ENCODE results near the gene ZFPM1. TPM values are rescaled to one million over a fixed set of nuclear protein-coding genes. Genes with fewer than 3 reads are reported as not detected.
A peak's percentile ranks its signal among the peaks of the same experiment; 100 is the strongest.

ZFPM1 gene
- total and polyA plus RNA-seq, 2 of the 8 experiments (the other 6 are each of a cell fraction or from before 2014, with no cell fraction given): 0.74 to 4.8 TPM

DNA sequence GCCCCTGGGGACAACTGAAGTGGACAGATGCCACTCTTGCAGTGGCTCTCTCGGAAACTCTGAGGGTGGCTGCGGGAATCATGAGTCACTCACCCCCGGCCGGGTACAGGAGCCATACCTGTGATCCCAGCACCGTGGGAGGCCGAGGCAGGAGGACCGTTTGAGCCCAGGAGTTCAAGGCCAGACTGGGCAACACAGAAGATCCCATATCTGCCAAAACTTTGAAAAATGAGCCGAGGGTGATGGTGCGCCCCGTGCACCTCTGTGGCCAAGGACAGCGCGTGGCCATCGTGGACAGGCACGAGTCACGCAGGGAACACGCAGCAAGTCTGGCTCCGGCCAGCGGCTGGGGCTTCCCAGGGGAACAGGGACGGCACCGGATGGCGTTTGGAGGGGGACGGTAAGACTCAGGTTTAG lies 75.8 kb downstream of the ZFPM1 start:
- Histone ChIP-seq H2AK5ac (ENCODE audit: low read depth, low read length) (no peak overlapping the region), H3K4me3 (ENCODE audit: extremely low read depth in 1 of 4, insufficient read depth in 2 of 4, low read depth in 3 of 4, low read length in 4 of 4) (no peak overlapping the region), H3K27me3 (replicated peaks in 1 of 4; ENCODE audit: control insufficient read depth in 3 of 4, extremely low read depth in 1 of 4, insufficient read depth in 3 of 4, low read length in 3 of 4) (no peaks in the 10 kb centered on the region), H3K27ac (ENCODE audit: low read depth, low read length) (no peak overlapping the region), H4K20me1 (replicated peaks in 1 of 2; ENCODE audit: control insufficient read depth in 1 of 2, insufficient read depth in 2 of 2, low read length in 2 of 2) (peaks cover 1 to 16% of the 10 kb centered on the region in 2 experiments), H3K79me1 (ENCODE audit: low read depth, low read length) (0 out of 2 replicates have a peak, but pooled peaks cover 4% of the 10 kb centered on the region), H3K56ac (replicated peaks; ENCODE audit: insufficient read length, low read depth, low read length) (no peak overlapping the region), H4K91ac (replicated peaks; ENCODE audit: insufficient read length, low read length) (no peak overlapping the region), H2BK15ac (ENCODE audit: low read length) (no peak overlapping the region), H3K14ac (ENCODE audit: insufficient read length) (no peak overlapping the region), H3K23me2 (ENCODE audit: low read depth, low read length) (peaks cover 5% of the 10 kb centered on the region; the same call in 1 of the 2 replicates), H3K9ac (replicated peaks in 1 of 4; ENCODE audit: extremely low read depth in 1 of 4, low read depth in 3 of 4, low read length in 3 of 4) (no peak overlapping the region), H3K36me3 (ENCODE audit: control insufficient read depth in 2 of 4, insufficient read depth in 4 of 4, low read length in 3 of 4) (no peaks in the 10 kb centered on the region; a peak in 1 of 8 replicates), H3K18ac (ENCODE audit: extremely low read depth, low read length) (no peak overlapping the region), H4K8ac (ENCODE audit: extremely low read depth, insufficient read depth, low read length) (peak overlapping the region; percentile 68; the same call in 1 of the 2 replicates), H4K5ac (ENCODE audit: insufficient read length, low read depth, low read length) (no peak overlapping the region), H3K23ac (ENCODE audit: insufficient read length) (no peak overlapping the region), H3K4me2 (ENCODE audit: insufficient read depth in 1 of 2, low read depth in 2 of 2, low read length in 2 of 2) (no peak overlapping the region), H2AFZ (ENCODE audit: low read length) (no peak overlapping the region), H3K79me2 (ENCODE audit: control insufficient read depth in 1 of 2, insufficient read depth in 2 of 2, low read length in 2 of 2) (no peaks in the 10 kb centered on the region), H3K9me3 (ENCODE audit: insufficient read depth in 2 of 2, low read depth in 1 of 2, low read length in 1 of 2) (no peaks in the 10 kb centered on the region), H2BK120ac (replicated peaks; ENCODE audit: low read depth, low read length) (no peak overlapping the region), H3K4me1 (replicated peaks in 1 of 4; ENCODE audit: control insufficient read depth in 3 of 4, insufficient read depth in 4 of 4, low read length in 3 of 4) (peaks cover 0 to 19% (median 11%) of the 10 kb centered on the region in 4 experiments; a peak in 5 of 7 replicates), H2BK12ac (ENCODE audit: low read depth, low read length) (no peak overlapping the region), H2BK5ac (ENCODE audit: low read depth, low read length) (no peak overlapping the region), H3K4ac (replicated peaks; ENCODE audit: insufficient read length, low read depth, low read length) (no peak overlapping the region), H2BK20ac (ENCODE audit: low read length) (no peak overlapping the region)
- POLR2A ChIA-PET (ENCODE audit: partially characterized antibody): no interaction called here
- CTCF ChIA-PET (ENCODE audit: partially characterized antibody): interaction anchor here (0.9 to 2.1 kb wide), 5 partner anchors 24 to 91 kb away, joined by 3 to 6 read pairs (median 5); no protein-coding TSS in a partner anchor
- FAIRE-seq (no peak), DNase-seq (ENCODE audit: low read depth in 1 of 2, low spot score in 2 of 2) (no peak)
- WGBS, 2 experiments (ENCODE audit: extremely low coverage in 1 of 2, insufficient coverage in 1 of 2, insufficient read length in 1 of 2, insufficient replicate concordance in 2 of 2, low coverage in 1 of 2, low lambda C conversion rate in 2 of 2, missing lambda C conversion rate in 1 of 2): 89% methylated on average over 18 of the region's 22 CpGs; no CpG with 5 or more reads in 1 of the 2 experiments
- TF ChIP-seq JUN (IDR thresholded peaks at IDR 0.05; ENCODE audit: low read depth, low read length): no peak
- TF ChIP-seq SAP30 (IDR thresholded peaks at IDR 0.05; ENCODE audit: insufficient read depth, insufficient replicate concordance, low read length): no peak
- no peak for TF ChIP-seq POLR2AphosphoS5 (IDR thresholded peaks at IDR 0.05; ENCODE audit: low read depth, low read length)
- TF ChIP-seq HDAC2 (IDR thresholded peaks at IDR 0.05; ENCODE audit: borderline replicate concordance in 1 of 2, low read depth in 2 of 2, low read length in 2 of 2): no peak
- TF ChIP-seq KDM1A (IDR thresholded peaks at IDR 0.05; ENCODE audit: borderline replicate concordance, low read length): no peak
- no peak for TF ChIP-seq TEAD4 (IDR thresholded peaks at IDR 0.05; ENCODE audit: low read depth, low read length)
- no peak for TF ChIP-seq ASH2L (IDR thresholded peaks at IDR 0.05; ENCODE audit: low read length)
- no peak for TF ChIP-seq EZH2 (IDR thresholded peaks at IDR 0.05; ENCODE audit: low read depth, low read length, severe bottlenecking)
- TF ChIP-seq ZNF274 (IDR thresholded peaks at IDR 0.05; ENCODE audit: borderline replicate concordance, extremely low read depth, low read length): no peak
- TF ChIP-seq RAD21 (IDR thresholded peaks at IDR 0.05 in 1 of 2, conservative IDR thresholded peaks at IDR 0.05 in 1 of 2; ENCODE audit: low read depth in 2 of 2, low read length in 2 of 2): no peak
